ENCODE results near the gene PAOX.

PAOX gene

GRCh38 chr10:133349577-133350011, 29.5 kb upstream of the PAOX start:
- WGBS (ENCODE audit: insufficient coverage, insufficient read length) = no CpG with 5 or more reads among the region's 9 CpGs
- no peak overlapping the region for H3K4me3 ChIP-seq (ENCODE audit: low read length)
- no peak for DNase-seq (ENCODE audit: low read depth, low spot score)
- no peaks in the 10 kb centered on the region for H3K36me3 ChIP-seq (ENCODE audit: control insufficient read depth, insufficient read depth, low read length)
- H3K9me3 ChIP-seq (ENCODE audit: control insufficient read depth, insufficient read depth, low read length) = no peaks in the 10 kb centered on the region
- no peaks in the 10 kb centered on the region for H3K27me3 ChIP-seq (ENCODE audit: control insufficient read depth, insufficient read depth, low read length)
- H3K27ac ChIP-seq (ENCODE audit: low read length) = no peak overlapping the region
- H3K4me1 ChIP-seq (ENCODE audit: control insufficient read depth, insufficient read depth, low read length) = peaks cover 2% of the 10 kb centered on the region

- H3K27ac ChIP-seq (ENCODE audit: low read length) = no peak overlapping the region
- 0 out of 2 replicates have a peak, but pooled peaks cover 3% of the 10 kb centered on the region for H3K36me3 ChIP-seq (ENCODE audit: control insufficient read depth, insufficient read depth, low read length)
- H3K4me3 ChIP-seq (ENCODE audit: low read length) = no peak overlapping the region
- H3K9me3 ChIP-seq (ENCODE audit: control insufficient read depth, insufficient read depth, low read length) = no peaks in the 10 kb centered on the region
- DNase-seq (ENCODE audit: low read depth, low spot score) = no peak
- peaks cover 2% of the 10 kb centered on the region for H3K4me1 ChIP-seq (ENCODE audit: control insufficient read depth, insufficient read depth, low read length)
- no peaks in the 10 kb centered on the region for H3K27me3 ChIP-seq (ENCODE audit: control insufficient read depth, insufficient read depth, low read length)
- WGBS (ENCODE audit: insufficient coverage, insufficient read length) = no CpG with 5 or more reads among the region's 12 CpGs
Observed at GRCh38 chr10:133350283-133350949, 28.6 kb upstream of the PAOX start.

- no peak for DNase-seq (ENCODE audit: low read depth, low spot score)
- Histone ChIP-seq H3K36me3 (ENCODE audit: control insufficient read depth, insufficient read depth, low read length) (0 out of 2 replicates have a peak, but pooled peaks cover 3% of the 10 kb centered on the region), H3K4me1 (ENCODE audit: control insufficient read depth, insufficient read depth, low read length) (peaks cover 2% of the 10 kb centered on the region), H3K9me3 (ENCODE audit: control insufficient read depth, insufficient read depth, low read length) (no peaks in the 10 kb centered on the region), H3K27me3 (ENCODE audit: control insufficient read depth, insufficient read depth, low read length) (no peaks in the 10 kb centered on the region), H3K4me3 (ENCODE audit: low read length) (no peak overlapping the region), H3K27ac (ENCODE audit: low read length) (no peak overlapping the region)
- no CpG with 5 or more reads among the region's 13 CpGs for whole genome bisulfite sequencing (ENCODE audit: insufficient coverage, insufficient read length)
Observed at GRCh38 chr10:133350950-133351329, 28.1 kb upstream of the PAOX start.

GRCh38 chr10:133351408-133352318, 27.4 kb upstream of the PAOX start:
- WGBS (ENCODE audit: insufficient coverage, insufficient read length) = no CpG with 5 or more reads among the region's 24 CpGs
- Histone ChIP-seq H3K27ac (ENCODE audit: low read length) (no peak overlapping the region), H3K27me3 (ENCODE audit: control insufficient read depth, insufficient read depth, low read length) (no peaks in the 10 kb centered on the region), H3K4me1 (ENCODE audit: control insufficient read depth, insufficient read depth, low read length) (peaks cover 4% of the 10 kb centered on the region), H3K4me3 (ENCODE audit: low read length) (no peak overlapping the region), H3K9me3 (ENCODE audit: control insufficient read depth, insufficient read depth, low read length) (no peaks in the 10 kb centered on the region), H3K36me3 (ENCODE audit: control insufficient read depth, insufficient read depth, low read length) (peaks cover 3% of the 10 kb centered on the region; the same call in 1 of the 2 replicates)
- DNase-seq (ENCODE audit: low read depth, low spot score) = no peak

- no peak for DNase-seq (ENCODE audit: low read depth, low spot score)
- Histone ChIP-seq H3K4me1 (ENCODE audit: control insufficient read depth, insufficient read depth, low read length) (peaks cover 5% of the 10 kb centered on the region), H3K9me3 (ENCODE audit: control insufficient read depth, insufficient read depth, low read length) (no peaks in the 10 kb centered on the region), H3K27ac (ENCODE audit: low read length) (no peak overlapping the region), H3K36me3 (ENCODE audit: control insufficient read depth, insufficient read depth, low read length) (peaks cover 3% of the 10 kb centered on the region; the same call in 1 of the 2 replicates), H3K27me3 (ENCODE audit: control insufficient read depth, insufficient read depth, low read length) (no peaks in the 10 kb centered on the region), H3K4me3 (ENCODE audit: low read length) (no peak overlapping the region)
- WGBS (ENCODE audit: insufficient coverage, insufficient read length) = no CpG with 5 or more reads among the region's 16 CpGs
Observed at GRCh38 chr10:133353202-133353959, 25.7 kb upstream of the PAOX start.

GRCh38 chr10:133353988-133354605, 25.0 kb upstream of the PAOX start:
- no peak overlapping the region for H3K4me3 ChIP-seq (ENCODE audit: low read length)
- peaks cover 5% of the 10 kb centered on the region for H3K4me1 ChIP-seq (ENCODE audit: control insufficient read depth, insufficient read depth, low read length)
- H3K36me3 ChIP-seq (ENCODE audit: control insufficient read depth, insufficient read depth, low read length) = peaks cover 3% of the 10 kb centered on the region; the same call in 1 of the 2 replicates
- H3K9me3 ChIP-seq (ENCODE audit: control insufficient read depth, insufficient read depth, low read length) = no peaks in the 10 kb centered on the region
- no peak for DNase-seq (ENCODE audit: low read depth, low spot score)
- H3K27me3 ChIP-seq (ENCODE audit: control insufficient read depth, insufficient read depth, low read length) = no peaks in the 10 kb centered on the region
- no peak overlapping the region for H3K27ac ChIP-seq (ENCODE audit: low read length)
- no CpG with 5 or more reads among the region's 16 CpGs for WGBS (ENCODE audit: insufficient coverage, insufficient read length)

GRCh38 chr10:133354672-133355240, 24.3 kb upstream of the PAOX start:
- no CpG with 5 or more reads among the region's 14 CpGs for WGBS (ENCODE audit: insufficient coverage, insufficient read length)
- no peaks in the 10 kb centered on the region for H3K9me3 ChIP-seq (ENCODE audit: control insufficient read depth, insufficient read depth, low read length)
- DNase-seq (ENCODE audit: low read depth, low spot score) = no peak
- H3K4me1 ChIP-seq (ENCODE audit: control insufficient read depth, insufficient read depth, low read length) = peaks cover 5% of the 10 kb centered on the region
- peaks cover 3% of the 10 kb centered on the region; the same call in 1 of the 2 replicates for H3K36me3 ChIP-seq (ENCODE audit: control insufficient read depth, insufficient read depth, low read length)
- H3K27ac ChIP-seq (ENCODE audit: low read length) = no peak overlapping the region
- no peaks in the 10 kb centered on the region for H3K27me3 ChIP-seq (ENCODE audit: control insufficient read depth, insufficient read depth, low read length)
- H3K4me3 ChIP-seq (ENCODE audit: low read length) = no peak overlapping the region

- no CpG with 5 or more reads among the region's 6 CpGs for WGBS (ENCODE audit: insufficient coverage, insufficient read length)
- Histone ChIP-seq H3K4me1 (ENCODE audit: control insufficient read depth, insufficient read depth, low read length) (peaks cover 5% of the 10 kb centered on the region), H3K4me3 (ENCODE audit: low read length) (no peak overlapping the region), H3K9me3 (ENCODE audit: control insufficient read depth, insufficient read depth, low read length) (no peaks in the 10 kb centered on the region), H3K36me3 (ENCODE audit: control insufficient read depth, insufficient read depth, low read length) (peaks cover 3% of the 10 kb centered on the region; the same call in 1 of the 2 replicates), H3K27me3 (ENCODE audit: control insufficient read depth, insufficient read depth, low read length) (no peaks in the 10 kb centered on the region), H3K27ac (ENCODE audit: low read length) (no peak overlapping the region)
- DNase-seq (ENCODE audit: low read depth, low spot score) = no peak
Observed at GRCh38 chr10:133355266-133355665, 23.8 kb upstream of the PAOX start.

- H3K36me3 ChIP-seq (ENCODE audit: control insufficient read depth, insufficient read depth, low read length) = peaks cover 3% of the 10 kb centered on the region; the same call in 1 of the 2 replicates
- H3K9me3 ChIP-seq (ENCODE audit: control insufficient read depth, insufficient read depth, low read length) = no peaks in the 10 kb centered on the region
- WGBS (ENCODE audit: insufficient coverage, insufficient read length) = no CpG with 5 or more reads among the region's 3 CpGs
- no peaks in the 10 kb centered on the region for H3K27me3 ChIP-seq (ENCODE audit: control insufficient read depth, insufficient read depth, low read length)
- peaks cover 5% of the 10 kb centered on the region for H3K4me1 ChIP-seq (ENCODE audit: control insufficient read depth, insufficient read depth, low read length)
- no peak overlapping the region for H3K27ac ChIP-seq (ENCODE audit: low read length)
- DNase-seq (ENCODE audit: low read depth, low spot score) = no peak
- H3K4me3 ChIP-seq (ENCODE audit: low read length) = no peak overlapping the region
Observed at GRCh38 chr10:133355991-133356390, 23.1 kb upstream of the PAOX start.
